Heart left ventricle (tissue), 13 donors: ENCODE data around the gene MYOF.

Source experiments
- CTCF ChIP-seq, 12 donors: fragments of 200-600 bp; sonication (generic) in 4 of 12; IDR thresholded peaks; one replicate each; pipeline versions ENCODE4 v1.5.0 to v1.8.0; 2018 to 2022; ENCODE audit warnings: antibody characterized with exemption in 12 of 12, mild to moderate bottlenecking in 5 of 12
- POLR2A ChIP-seq, 2 donors: fragments of 450-650 bp; IDR thresholded peaks; one replicate each; pipeline ENCODE4 v1.6.1; 2017; ENCODE audit warnings: antibody characterized with exemption in 2 of 2, mild to moderate bottlenecking in 2 of 2, moderate library complexity in 2 of 2
- donor health status: ischemic (EF 13 %, LVEDD 7.1; RV severe dilation, severe dysfunction).
- donor health status: DM: no; HTN: yes; CAD: no.
- donor health status: DM: no; HTN: no; CAD: no.
- donor health status: ischemic (EF 25% LVEDD 6.9; RV normal size, moderate dysfunction).
- donor health status: ischemic (EF 25% LVEDD 5.7; RV mildly dilated, moderate dysfunction).
- donor health status: ischemic (EF 35%, LVEDD 5.7; RV mildly dilated, moderate dysfunction).
- donor health status: nonischemic (EF 11% LVEDD 7.7; RV severe dilation, severe dysfunction).
- donor health status: DM: yes; HTN: yes; CAD: no.
- donor health status: PGD.
- donor health status: ischemic (EF 29% LVEDD 5.4; RV normal size, mild dysfunction).
- donor health status: nonischemic (EF 23%, LVEDD 6.1; RV moderate dilation, normal function).

GRCh38 chr10:93342921-93343320 lies 139.2 kb downstream of the MYOF start:
- TF ChIP-seq CTCF (IDR thresholded peaks at IDR 0.05) (no peak), POLR2A (IDR thresholded peaks at IDR 0.05) (no peak)
